Heart left ventricle (tissue), 13 donors: ENCODE results near the gene PDGFRB.

Source experiments
- CTCF ChIP-seq, 12 donors: fragments of 200-600 bp; sonication (generic) in 4 of 12; IDR thresholded peaks; one replicate each; pipeline versions ENCODE4 v1.5.0 to v1.8.0; 2018 to 2022; ENCODE audit warnings: antibody characterized with exemption in 12 of 12, mild to moderate bottlenecking in 5 of 12
- POLR2A ChIP-seq, 2 donors: fragments of 450-650 bp; IDR thresholded peaks; one replicate each; pipeline ENCODE4 v1.6.1; 2017; ENCODE audit warnings: antibody characterized with exemption in 2 of 2, mild to moderate bottlenecking in 2 of 2, moderate library complexity in 2 of 2
- donor health status: ischemic (EF 13 %, LVEDD 7.1; RV severe dilation, severe dysfunction).
- donor health status: DM: no; HTN: yes; CAD: no.
- donor health status: DM: no; HTN: no; CAD: no.
- donor health status: ischemic (EF 25% LVEDD 6.9; RV normal size, moderate dysfunction).
- donor health status: ischemic (EF 25% LVEDD 5.7; RV mildly dilated, moderate dysfunction).
- donor health status: ischemic (EF 35%, LVEDD 5.7; RV mildly dilated, moderate dysfunction).
- donor health status: nonischemic (EF 11% LVEDD 7.7; RV severe dilation, severe dysfunction).
- donor health status: DM: yes; HTN: yes; CAD: no.
- donor health status: PGD.
- donor health status: ischemic (EF 29% LVEDD 5.4; RV normal size, mild dysfunction).
- donor health status: nonischemic (EF 23%, LVEDD 6.1; RV moderate dilation, normal function).

- TF ChIP-seq CTCF (IDR thresholded peaks at IDR 0.05) = no peak
- TF ChIP-seq POLR2A (IDR thresholded peaks at IDR 0.05) = no peak
These were observed 41.5 kb downstream of the PDGFRB start for GRCh38 chr5:150114102-150114641.
